ENCODE data around the gene CACNA2D3. TPM values are rescaled to one million over a fixed set of nuclear protein-coding genes. Genes with fewer than 3 reads are reported as not detected.

Gene CACNA2D3
- total RNA-seq, 1 donor from 2014 or later = not detected

- H3K27ac Mint-ChIP-seq (ENCODE audit: unreplicated experiment) = no peak overlapping the region
- no peaks in the 10 kb centered on the region for H3K4me1 Mint-ChIP-seq (ENCODE audit: low read depth)
- no peak for DNase-seq (ENCODE audit: low spot score)
- no peak overlapping the region for H3K4me3 Mint-ChIP-seq (ENCODE audit: unreplicated experiment)
- peaks cover 1% of the 10 kb centered on the region for H3K36me3 Mint-ChIP-seq (ENCODE audit: low read depth)
- TF ChIP-seq CTCF (IDR thresholded peaks at IDR 0.05) = no peak
- no peaks in the 10 kb centered on the region for H3K9me3 Mint-ChIP-seq (ENCODE audit: low read depth)
- H3K27me3 Mint-ChIP-seq (ENCODE audit: low read depth) = peaks cover 19% of the 10 kb centered on the region
Observed at GRCh38 chr3:54841471-54841870, 719.1 kb downstream of the CACNA2D3 start.

GRCh38 chr3:54843352-54843751, 721.0 kb downstream of the CACNA2D3 start:
- no peak for TF ChIP-seq CTCF (IDR thresholded peaks at IDR 0.05)
- DNase-seq (ENCODE audit: low spot score) = no peak
- Mint-ChIP-seq H3K27me3 (ENCODE audit: low read depth) (peaks cover 19% of the 10 kb centered on the region), H3K9me3 (ENCODE audit: low read depth) (no peaks in the 10 kb centered on the region), H3K36me3 (ENCODE audit: low read depth) (peaks cover 1% of the 10 kb centered on the region), H3K4me1 (ENCODE audit: low read depth) (no peaks in the 10 kb centered on the region), H3K4me3 (ENCODE audit: unreplicated experiment) (no peak overlapping the region), H3K27ac (ENCODE audit: unreplicated experiment) (no peak overlapping the region)

DNA sequence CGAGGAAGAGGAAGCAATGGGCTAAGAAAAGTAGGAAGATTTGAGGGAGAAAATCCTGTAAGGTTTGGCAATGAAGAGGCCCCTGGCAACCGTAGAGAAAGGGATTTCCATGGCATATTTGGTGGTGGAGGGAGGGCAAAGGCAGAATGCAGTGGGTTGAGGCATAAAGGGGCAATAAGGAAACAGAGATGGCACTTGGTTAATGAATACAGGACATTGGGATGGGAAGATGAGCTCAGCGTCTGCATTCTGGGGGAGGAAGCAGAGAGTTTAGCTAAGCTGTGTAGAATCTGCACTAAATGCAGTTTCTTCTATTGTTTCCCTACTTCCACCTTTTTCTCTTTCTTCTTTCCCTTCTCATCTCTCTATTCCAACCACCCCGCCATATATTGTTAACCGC, 721.9 kb downstream of the CACNA2D3 start:
- Mint-ChIP-seq H3K27ac (ENCODE audit: unreplicated experiment) (no peak overlapping the region), H3K9me3 (ENCODE audit: low read depth) (no peaks in the 10 kb centered on the region), H3K4me3 (ENCODE audit: unreplicated experiment) (no peak overlapping the region), H3K36me3 (ENCODE audit: low read depth) (peaks cover 1% of the 10 kb centered on the region), H3K4me1 (ENCODE audit: low read depth) (no peaks in the 10 kb centered on the region), H3K27me3 (ENCODE audit: low read depth) (peaks cover 21% of the 10 kb centered on the region)
- no peak for DNase-seq (ENCODE audit: low spot score)
- no peak for TF ChIP-seq CTCF (IDR thresholded peaks at IDR 0.05)

- H3K9me3 Mint-ChIP-seq (ENCODE audit: low read depth) = no peaks in the 10 kb centered on the region
- no peak overlapping the region for H3K4me3 Mint-ChIP-seq (ENCODE audit: unreplicated experiment)
- no peak overlapping the region for H3K27ac Mint-ChIP-seq (ENCODE audit: unreplicated experiment)
- H3K36me3 Mint-ChIP-seq (ENCODE audit: low read depth) = peaks cover 1% of the 10 kb centered on the region
- H3K27me3 Mint-ChIP-seq (ENCODE audit: low read depth) = peaks cover 23% of the 10 kb centered on the region
- DNase-seq (ENCODE audit: low spot score) = no peak
- no peak for TF ChIP-seq CTCF (IDR thresholded peaks at IDR 0.05)
- no peaks in the 10 kb centered on the region for H3K4me1 Mint-ChIP-seq (ENCODE audit: low read depth)
Observed at GRCh38 chr3:54845011-54845410, 722.7 kb downstream of the CACNA2D3 start.

DNA sequence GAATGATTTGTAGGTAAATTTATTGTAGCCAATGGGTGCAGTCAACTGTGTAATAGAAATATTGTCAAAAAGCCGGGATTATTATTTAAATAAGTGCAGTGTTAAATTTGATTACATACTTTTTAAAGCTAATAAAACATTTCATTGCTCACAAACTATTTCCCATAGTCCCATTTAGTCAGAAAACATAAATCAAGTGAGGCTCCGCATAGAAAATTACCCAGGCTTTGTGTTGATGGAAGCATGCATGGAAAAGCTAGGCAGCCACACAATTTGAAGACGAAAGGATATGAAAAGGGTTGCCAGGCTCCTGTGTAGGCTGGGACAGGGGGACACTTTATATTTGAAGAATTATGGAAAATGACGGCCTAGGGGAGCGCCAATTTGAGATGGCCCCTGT, 723.2 kb downstream of the CACNA2D3 start:
- no peak for DNase-seq (ENCODE audit: low spot score)
- Mint-ChIP-seq H3K4me1 (ENCODE audit: low read depth) (no peaks in the 10 kb centered on the region), H3K4me3 (ENCODE audit: unreplicated experiment) (no peak overlapping the region), H3K27me3 (ENCODE audit: low read depth) (peaks cover 27% of the 10 kb centered on the region), H3K27ac (ENCODE audit: unreplicated experiment) (no peak overlapping the region), H3K36me3 (ENCODE audit: low read depth) (peaks cover 1% of the 10 kb centered on the region), H3K9me3 (ENCODE audit: low read depth) (no peaks in the 10 kb centered on the region)
- TF ChIP-seq CTCF (IDR thresholded peaks at IDR 0.05) = no peak

Data from chondrocyte (in vitro differentiated cells).